HepG2 (cell line): ENCODE data around the gene DMAP1. TPM values are rescaled to one million over a fixed set of nuclear protein-coding genes. Genes with fewer than 3 reads are reported as not detected.
A peak's percentile ranks its signal among the peaks of the same experiment; 100 is the strongest.

ENCODE experiments used
- ATF7-NPFF ChIP-seq: sonication (generic); formaldehyde crosslinking; IDR thresholded peaks from 2 replicates; pipeline ENCODE4 v1.8.1; 2023; ENCODE audit warnings: mild to moderate bottlenecking, low read depth, missing genetic modification reagents, moderate library complexity
- BORCS8-MEF2B ChIP-seq: sonication (generic); formaldehyde crosslinking; IDR thresholded peaks from 2 replicates; pipeline ENCODE4 v1.8.0; 2022; ENCODE audit warnings: mild to moderate bottlenecking, missing genetic modification reagents
- EED ChIP-seq: sonication (generic); formaldehyde crosslinking; IDR thresholded peaks from 2 replicates; pipeline ENCODE4 v1.5.0; 2020; ENCODE audit warnings: mild to moderate bottlenecking, missing genetic modification reagents
- GATAD1 ChIP-seq: IDR thresholded peaks from 2 replicates; pipeline ENCODE4 v1.6.1; 2016; ENCODE audit warnings: missing genetic modification reagents, missing compliant biosample characterization
- GRHL1 ChIP-seq: sonication (generic); formaldehyde crosslinking; conservative IDR thresholded peaks from 2 replicates; pipeline ENCODE4 v1.8.0; 2022; ENCODE audit warnings: missing genetic modification reagents
- MIER2 ChIP-seq: IDR thresholded peaks from 2 replicates; pipeline ENCODE4 v1.6.1; 2016; ENCODE audit warnings: missing biosample characterization, missing genetic modification reagents
- NKX3-1 ChIP-seq: sonication (generic); formaldehyde crosslinking; IDR thresholded peaks from 2 replicates; pipeline ENCODE4 v1.5.0; 2020; ENCODE audit warnings: missing genetic modification reagents
- PHF8 ChIP-seq: sonication (generic); formaldehyde crosslinking; IDR thresholded peaks from 2 replicates; pipeline ENCODE4 v1.5.0; 2020; ENCODE audit warnings: missing genetic modification reagents
- RXRA ChIP-seq: sonication (generic); formaldehyde crosslinking; IDR thresholded peaks from 2 replicates; pipeline ENCODE4 v1.5.1; 2020; ENCODE audit warnings: missing genetic modification reagents
- SP140L ChIP-seq: sonication (generic); formaldehyde crosslinking; IDR thresholded peaks from 2 replicates; pipeline ENCODE4 v1.4.0; 2020; ENCODE audit warnings: missing genetic modification reagents, borderline replicate concordance
- TFAP4 ChIP-seq: sonication (generic); IDR thresholded peaks from 2 replicates; pipeline ENCODE4 v1.6.1; 2016; ENCODE audit warnings: low read depth, borderline replicate concordance
- TFDP1 ChIP-seq: IDR thresholded peaks from 2 replicates; pipeline ENCODE4 v1.6.1; 2016; ENCODE audit warnings: missing compliant biosample characterization, missing genetic modification reagents, borderline replicate concordance
- TOE1 ChIP-seq: sonication (generic); formaldehyde crosslinking; IDR thresholded peaks from 2 replicates; pipeline ENCODE4 v1.4.0; 2020; ENCODE audit warnings: mild to moderate bottlenecking, missing genetic modification reagents
- ZBTB43 ChIP-seq: sonication (generic); formaldehyde crosslinking; conservative IDR thresholded peaks from 2 replicates; pipeline ENCODE4 v1.4.0; 2020; ENCODE audit warnings: missing genetic modification reagents
- ZNF18 ChIP-seq: sonication (generic); formaldehyde crosslinking; IDR thresholded peaks from 2 replicates; pipeline ENCODE4 v1.8.0; 2022; ENCODE audit warnings: mild to moderate bottlenecking, missing genetic modification reagents; ENCODE audit not compliant: insufficient replicate concordance
- ZNF276 ChIP-seq: sonication (generic); formaldehyde crosslinking; IDR thresholded peaks from 2 replicates; pipeline ENCODE4 v1.4.0; 2020; ENCODE audit warnings: mild to moderate bottlenecking, low read depth, missing genetic modification reagents
- ZNF556 ChIP-seq: sonication (generic); formaldehyde crosslinking; IDR thresholded peaks from 2 replicates; pipeline ENCODE4 v1.4.0; 2020; ENCODE audit warnings: mild to moderate bottlenecking, missing genetic modification reagents, borderline replicate concordance
- ZNF562 ChIP-seq: sonication (generic); formaldehyde crosslinking; IDR thresholded peaks from 2 replicates; pipeline ENCODE4 v1.8.0; 2022; ENCODE audit warnings: missing genetic modification reagents, borderline replicate concordance
- ZNF570 ChIP-seq: sonication (generic); formaldehyde crosslinking; IDR thresholded peaks from 2 replicates; pipeline ENCODE4 v1.4.0; 2020; ENCODE audit warnings: mild to moderate bottlenecking, missing genetic modification reagents, borderline replicate concordance
- polyA plus RNA-seq, 8 experiments: library from polyadenylated mRNA; depleted of rRNA in 3 of 8; stranded (reverse) in 7 of 8; unstranded in 1 of 8; fragments of >200 nt; fragmentation: Illumina TruSeq in 4 of 8; extraction: Trizol in 4 of 8; gene quantifications; 2 replicates each; pipeline versions ENCODE4 v1.2.1 to v1.2.3, GENCODE V29; 2011 to 2016; ENCODE audit warnings: low read depth in 4 of 8, missing spikeins in 1 of 8, mixed read lengths in 1 of 8; ENCODE audit not compliant: insufficient read depth in 1 of 8
- total RNA-seq, 5 experiments: library from RNA; depleted of rRNA; stranded (reverse); fragments of >200 nt; fragmentation: Illumina TruSeq; extraction: Trizol; gene quantifications; 2 replicates each; pipeline ENCODE4 v1.2.3, GENCODE V29; 2016; ENCODE audit warnings: low read depth in 1 of 5

Gene DMAP1
- total and polyA plus RNA-seq, 2 of the 13 experiments (the other 11 are each of a cell fraction or from before 2014, with no cell fraction given) = 17.6 to 32.7 TPM

GRCh38 chr1:44213222-44214112, at the start of gene DMAP1 (continued):
- TF ChIP-seq ZBTB43 (CRISPR knock-in tag) (peak; percentile 78), TFDP1 (CRISPR knock-in tag) (peak; percentile 64; the same call in 1 of the 2 replicates), BORCS8-MEF2B (CRISPR knock-in tag) (peak; percentile 93), TFAP4 (0 out of 2 replicates have a peak, but pooled peaks have one; percentile 49), ATF7-NPFF (peak; percentile 48; the same call in 1 of the 2 replicates), NKX3-1 (CRISPR knock-in tag) (peak; percentile 85), EED (CRISPR knock-in tag) (no peak), ZNF276 (CRISPR knock-in tag) (0 out of 2 replicates have a peak, but pooled peaks have one; percentile 48), TOE1 (CRISPR knock-in tag) (peak; percentile 69; the same call in 1 of the 2 replicates), GATAD1 (CRISPR knock-in tag) (peak; percentile 95), PHF8 (CRISPR knock-in tag) (peak; percentile 72), ZNF570 (CRISPR knock-in tag) (no peak), RXRA (CRISPR knock-in tag) (peak; percentile 78), MIER2 (CRISPR knock-in tag) (peak; percentile 75), GRHL1 (CRISPR knock-in tag) (no peak), ZNF562 (CRISPR knock-in tag) (no peak), ZNF556 (CRISPR knock-in tag) (peak; percentile 99), SP140L (CRISPR knock-in tag) (peak; percentile 28; the same call in 1 of the 2 replicates), ZNF18 (CRISPR knock-in tag) (peak; percentile 62)
